HG02852 (cell line): ENCODE data around the gene PAX9.

Source experiments
- ATAC-seq: cut with Tn5 transposase; IDR thresholded peaks from one replicate; pipeline ENCODE4 v1.9.1; 2021; ENCODE audit warnings: mild to moderate bottlenecking, moderate library complexity; ENCODE audit not compliant: unreplicated experiment

PAX9 gene

GRCh38 chr14:36661506-36662257, at the start of gene PAX9:
TSS of gene PAX9 (plus strand) at chr14:36661860. CDS start at chr14:36662090, 230 bp downstream.
- peak; percentile 86 for ATAC-seq

- ATAC-seq: no peak
Measured at GRCh38 chr14:36617824-36618223, 43.8 kb upstream of the PAX9 start.

GRCh38 chr14:36618641-36619040, 43.0 kb upstream of the PAX9 start:
- ATAC-seq: no peak

GRCh38 chr14:36619131-36619530, 42.5 kb upstream of the PAX9 start:
- ATAC-seq: no peak

- no peak for ATAC-seq
Measured at GRCh38 chr14:36619853-36620252, 41.8 kb upstream of the PAX9 start.

- ATAC-seq: no peak
Measured at GRCh38 chr14:36625014-36625413, 36.6 kb upstream of the PAX9 start.

- no peak for ATAC-seq
Measured at GRCh38 chr14:36625436-36625835, 36.2 kb upstream of the PAX9 start.

- ATAC-seq: peak; percentile 45
Measured at GRCh38 chr14:36626151-36626550, 35.5 kb upstream of the PAX9 start.

- ATAC-seq: no peak
Measured at GRCh38 chr14:36627981-36628380, 33.7 kb upstream of the PAX9 start.

- ATAC-seq: no peak
Measured at GRCh38 chr14:36633580-36633979, 28.1 kb upstream of the PAX9 start.

GRCh38 chr14:36646664-36647416, 14.8 kb upstream of the PAX9 start:
- ATAC-seq: no peak

- ATAC-seq: no peak
Measured at GRCh38 chr14:36647417-36647823, 14.2 kb upstream of the PAX9 start.

GRCh38 chr14:36647824-36648753, 13.6 kb upstream of the PAX9 start:
- ATAC-seq: no peak

GRCh38 chr14:36649872-36650650, 11.6 kb upstream of the PAX9 start:
- no peak for ATAC-seq

- no peak for ATAC-seq
Measured at GRCh38 chr14:36652542-36653201, 9.0 kb upstream of the PAX9 start.

GRCh38 chr14:36653413-36653812, 8.2 kb upstream of the PAX9 start:
- no peak for ATAC-seq

- no peak for ATAC-seq
Measured at GRCh38 chr14:36653962-36654793, 7.5 kb upstream of the PAX9 start.

GRCh38 chr14:36654794-36655381, 6.8 kb upstream of the PAX9 start:
- ATAC-seq: no peak

GRCh38 chr14:36655571-36655962, 6.1 kb upstream of the PAX9 start:
- ATAC-seq: no peak
